ENCODE data around the gene RAET1E.
"Not testable (repeated sequence)": the region's sequence is repeated elsewhere in the genome, so short reads cannot be mapped to it uniquely, and the experiment has no call there.

The RAET1E gene

DNA sequence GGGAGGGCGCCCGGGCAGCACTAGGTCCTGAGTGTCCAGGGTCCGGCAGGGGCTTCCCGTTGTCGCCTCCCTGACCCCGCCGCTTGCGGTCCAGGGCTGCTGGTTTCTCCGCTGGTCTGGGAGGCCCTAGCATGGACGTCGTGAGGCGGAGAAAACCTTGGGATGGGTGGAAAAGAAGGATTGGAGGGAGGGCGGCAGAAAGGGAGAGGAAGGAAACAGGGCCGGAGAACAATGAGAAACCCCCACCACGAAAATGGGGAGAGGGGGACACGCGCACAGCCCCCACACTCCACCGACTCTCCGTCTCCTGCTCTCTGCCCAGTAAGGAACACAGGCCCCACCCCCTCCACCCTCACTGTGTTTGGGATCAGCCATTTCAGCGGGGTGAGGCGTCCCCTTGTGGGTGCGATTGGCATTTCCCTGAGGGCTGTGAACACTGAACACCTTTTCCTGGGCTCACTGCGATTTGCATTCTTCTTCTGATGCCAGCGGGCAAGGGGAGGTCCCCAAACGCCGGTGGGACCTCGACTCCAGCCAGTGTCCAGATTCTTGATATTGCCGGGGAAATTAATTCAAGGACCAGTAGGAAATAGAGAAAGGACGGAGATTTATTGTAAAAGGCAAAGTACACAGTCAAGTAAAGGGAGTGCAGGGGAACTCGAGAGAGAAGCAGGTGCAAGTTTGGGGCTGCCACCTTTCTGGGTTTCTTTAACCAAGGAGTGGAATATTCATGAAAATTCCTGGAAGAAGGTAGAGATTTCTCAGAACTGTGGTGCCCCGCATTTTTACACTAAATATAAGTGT, 28.3 kb upstream of the RAET1E start:
- DNase-seq = no peak

- no peak for DNase-seq
Measured at GRCh38 chr6:149925253-149925973, 27.5 kb upstream of the RAET1E start.

GRCh38 chr6:149924933-149925252, 27.0 kb upstream of the RAET1E start:
- DNase-seq = no peak

- DNase-seq = no peak
Measured at GRCh38 chr6:149924206-149924932, 26.5 kb upstream of the RAET1E start.

DNA sequence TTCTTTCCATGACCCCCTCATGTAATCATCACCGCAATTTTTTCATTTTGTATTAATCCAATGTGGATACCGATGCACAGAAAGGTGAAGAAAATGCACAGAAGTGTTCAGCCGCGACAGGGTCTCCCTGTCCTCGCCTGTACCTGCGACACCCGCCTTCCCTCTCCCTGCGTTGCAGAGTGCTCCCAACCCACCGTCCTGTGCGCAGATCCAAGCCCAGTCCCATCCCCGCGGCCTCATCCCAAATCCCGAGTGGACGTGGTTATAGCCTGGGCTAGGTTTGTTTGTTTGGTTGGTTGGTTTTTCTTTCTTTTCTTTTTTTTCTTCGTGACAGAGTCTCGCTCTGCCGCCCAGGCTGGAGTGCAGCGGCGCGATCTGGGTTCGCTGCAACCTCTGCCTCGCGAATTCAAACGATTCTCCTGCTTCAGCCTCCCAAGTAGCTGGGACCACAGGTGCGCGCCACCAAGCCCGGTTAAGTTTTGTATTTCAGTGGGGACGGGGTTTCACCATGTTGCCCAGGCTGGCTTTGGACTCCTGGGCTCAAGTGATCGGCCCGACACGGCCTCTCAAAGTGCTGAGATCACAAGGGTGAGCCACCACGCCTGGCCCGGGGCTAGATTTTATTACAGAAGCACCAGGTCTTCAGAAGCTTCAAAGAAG, 25.5 kb upstream of the RAET1E start:
- no peak for DNase-seq

DNA sequence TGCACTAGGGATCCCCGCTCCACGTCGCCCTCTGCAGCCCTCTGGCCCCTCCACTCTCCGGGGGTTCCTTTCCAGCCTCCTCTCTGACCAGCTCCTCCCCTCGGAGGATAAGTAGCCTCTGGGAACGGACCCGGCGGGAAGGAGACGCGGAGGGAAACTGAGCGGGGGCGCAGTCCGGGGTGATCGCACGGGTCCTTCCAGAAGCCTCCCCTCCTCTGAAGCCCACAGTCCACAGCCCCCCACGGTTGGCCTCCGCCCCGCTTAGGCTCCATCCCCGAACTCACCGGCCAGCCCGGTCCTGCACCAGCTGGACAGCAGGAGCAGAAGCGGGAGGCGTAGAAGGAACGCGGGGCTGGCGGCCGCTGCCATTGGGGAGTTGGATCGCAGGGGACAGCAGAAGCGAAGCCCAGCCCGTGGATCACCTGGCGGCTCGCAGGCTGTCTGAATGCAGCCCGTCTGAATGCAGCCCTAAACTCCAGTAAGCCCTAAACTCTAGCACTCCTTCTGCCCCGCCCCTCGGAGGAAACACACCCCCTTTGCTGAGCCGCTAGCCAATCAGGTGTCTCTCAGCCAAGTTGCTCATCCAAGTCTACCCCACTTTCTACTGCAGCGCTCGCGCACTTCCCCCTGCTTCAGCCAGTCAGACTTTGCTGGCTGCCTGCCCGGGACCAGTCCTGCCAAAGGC, 24.9 kb upstream of the RAET1E start, which contains the start of gene RAET1G:
RAET1G (minus strand) TSS at position 480 of the 685 bp plus-strand sequence; CDS start at position 369, 111 bp downstream.
- peak; percentile 71 for DNase-seq

- not testable (repeated sequence) for DNase-seq
Measured at GRCh38 chr6:149922091-149922490, 24.2 kb upstream of the RAET1E start.

- no peak for DNase-seq
Measured at GRCh38 chr6:149921361-149921760, 23.4 kb upstream of the RAET1E start.

DNA sequence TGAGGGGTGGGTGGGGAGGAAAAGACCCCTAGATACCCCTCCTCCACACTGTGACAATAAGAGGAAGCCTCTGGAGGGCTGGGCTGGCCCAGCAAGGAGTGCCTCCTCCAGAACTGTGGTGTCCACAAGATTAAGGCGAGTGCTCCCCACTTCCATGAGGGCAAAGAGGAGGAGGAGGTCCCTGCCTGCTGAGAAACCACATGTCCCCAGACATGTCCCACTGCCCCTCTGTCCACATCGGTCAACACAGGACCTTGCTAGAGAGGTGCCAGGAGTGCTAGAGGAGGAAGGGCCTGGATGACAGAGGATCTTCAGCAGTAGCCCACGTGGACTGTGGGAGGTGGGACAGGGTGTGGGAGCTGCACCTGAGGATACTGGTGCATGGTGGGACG, 21.9 kb upstream of the RAET1E start:
- DNase-seq = no peak

DNA sequence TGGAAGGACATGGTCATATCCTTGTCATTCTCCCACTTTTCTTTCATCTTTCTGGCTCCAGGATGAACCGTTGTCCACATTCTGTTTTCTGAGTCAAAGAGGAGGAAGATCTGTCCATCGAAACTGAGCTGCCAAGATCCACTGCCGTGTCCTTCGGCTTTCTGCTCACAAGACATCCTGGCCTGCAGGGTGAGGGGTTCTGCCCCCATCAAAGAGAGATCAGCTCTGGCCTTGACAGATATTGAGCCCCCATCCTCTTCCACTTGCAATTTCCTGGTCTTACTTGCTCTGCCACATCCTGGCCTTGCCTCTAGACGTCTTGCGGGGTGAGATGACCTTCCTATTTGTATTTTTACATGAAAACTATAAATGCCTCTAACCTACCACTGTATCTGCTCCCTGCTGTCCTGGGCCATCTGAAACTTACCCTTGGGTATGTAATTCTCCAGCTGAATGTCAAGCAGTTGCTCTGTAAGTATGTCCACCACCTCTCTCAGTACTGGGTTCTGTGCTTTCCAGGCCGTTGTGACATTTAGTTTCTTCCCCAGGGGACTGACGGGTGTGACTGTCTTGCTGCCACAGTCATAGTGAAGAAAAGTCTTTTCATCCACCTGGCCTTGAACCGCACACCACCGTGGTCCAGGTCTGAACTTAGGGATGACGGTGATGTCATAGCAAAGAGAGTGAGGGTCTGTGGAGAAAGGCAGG, 21.4 kb upstream of the RAET1E start:
- not testable (repeated sequence) for DNase-seq

DNA sequence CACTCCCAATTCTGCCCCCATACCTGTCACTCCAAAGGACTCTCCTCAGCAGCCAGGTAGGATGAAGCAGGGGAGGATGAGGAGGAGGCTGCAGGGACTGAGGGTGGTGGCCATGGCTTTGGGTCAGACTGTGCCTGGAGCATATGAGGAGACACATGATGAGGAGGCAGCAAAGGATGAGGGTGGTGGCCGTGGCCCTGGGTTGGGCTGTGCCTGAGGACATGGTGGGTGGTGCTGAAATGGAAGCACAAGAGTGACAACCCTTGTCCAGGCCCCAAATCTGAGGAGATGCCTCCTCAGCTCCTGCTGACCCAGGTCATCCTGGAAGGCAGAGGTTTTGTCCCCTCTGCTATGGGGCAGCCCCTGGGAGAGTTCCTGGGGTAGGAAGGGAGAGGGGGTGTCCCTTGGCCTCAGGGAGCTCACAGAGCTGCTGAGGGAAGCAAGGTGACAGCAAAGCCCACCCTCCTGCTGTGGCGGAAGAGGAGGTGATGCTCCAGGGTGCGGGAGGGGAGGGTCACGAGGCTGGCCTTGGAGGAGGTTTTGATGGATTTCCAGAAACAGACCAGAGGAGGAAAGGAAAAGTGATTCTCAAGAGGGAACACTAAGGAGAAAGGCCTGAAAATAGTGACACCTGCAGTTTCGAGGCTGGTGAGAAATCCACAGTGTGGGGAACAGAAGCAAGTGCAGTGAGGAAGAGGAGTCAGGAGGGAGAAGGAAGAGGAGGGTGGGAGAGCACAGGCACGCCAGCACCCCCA, 20.4 kb upstream of the RAET1E start:
- no peak for DNase-seq

DNA sequence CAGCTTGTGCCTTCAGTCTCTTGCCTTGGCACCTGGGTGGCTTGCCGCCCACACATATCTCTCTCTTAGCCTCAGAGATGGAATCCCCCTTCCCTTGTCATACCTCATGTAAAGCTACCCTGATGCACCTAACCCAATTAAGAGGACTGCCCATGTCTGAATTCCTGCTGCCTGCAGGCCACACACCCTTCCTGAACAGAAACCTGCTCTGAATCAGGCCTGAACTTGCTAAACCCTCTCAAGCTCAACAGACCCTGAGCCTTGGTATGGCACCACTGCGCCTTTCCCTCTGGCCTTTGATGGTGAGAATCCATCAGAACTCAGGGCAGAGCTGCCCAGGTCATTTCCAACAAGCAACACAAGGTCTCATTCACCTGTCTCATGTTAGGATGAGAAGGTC, 19.8 kb upstream of the RAET1E start:
- no peak for DNase-seq

GRCh38 chr6:149915970-149916865, 18.3 kb upstream of the RAET1E start:
- DNase-seq = no peak

DNA sequence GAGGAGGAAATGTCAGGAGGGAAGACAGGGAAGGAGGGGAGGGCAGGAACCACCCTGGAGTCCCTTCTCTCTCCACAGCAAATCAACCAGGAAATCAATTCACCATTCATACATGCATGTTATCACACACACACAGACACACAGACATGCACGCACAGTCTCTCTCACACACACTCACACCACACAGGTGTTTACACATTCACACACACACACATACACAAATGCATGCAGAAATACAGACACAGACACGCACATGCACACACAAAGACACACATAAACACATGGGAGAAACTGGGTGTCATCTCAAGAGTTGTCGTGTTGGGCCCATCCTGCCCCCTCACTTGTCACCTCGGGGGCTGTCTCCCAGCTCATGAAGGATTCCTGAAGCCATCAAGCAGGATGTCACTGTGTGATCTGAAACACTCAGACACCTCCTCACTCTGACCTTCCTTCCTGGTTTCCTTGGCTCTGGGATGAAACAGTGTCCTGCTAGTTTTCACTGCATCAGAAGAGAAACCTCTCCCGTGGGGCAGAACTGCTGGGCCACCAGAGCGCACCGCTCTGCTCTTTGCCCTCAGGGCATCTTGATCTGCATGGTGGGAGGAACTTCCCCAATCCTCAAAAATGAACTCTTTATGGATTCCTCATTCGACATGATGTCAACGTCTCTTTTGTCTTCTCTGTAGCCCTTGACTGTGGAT, 15.8 kb upstream of the RAET1E start:
- DNase-seq = no peak

- no peak for DNase-seq
Measured at GRCh38 chr6:149913085-149913484, 15.2 kb upstream of the RAET1E start.

DNA sequence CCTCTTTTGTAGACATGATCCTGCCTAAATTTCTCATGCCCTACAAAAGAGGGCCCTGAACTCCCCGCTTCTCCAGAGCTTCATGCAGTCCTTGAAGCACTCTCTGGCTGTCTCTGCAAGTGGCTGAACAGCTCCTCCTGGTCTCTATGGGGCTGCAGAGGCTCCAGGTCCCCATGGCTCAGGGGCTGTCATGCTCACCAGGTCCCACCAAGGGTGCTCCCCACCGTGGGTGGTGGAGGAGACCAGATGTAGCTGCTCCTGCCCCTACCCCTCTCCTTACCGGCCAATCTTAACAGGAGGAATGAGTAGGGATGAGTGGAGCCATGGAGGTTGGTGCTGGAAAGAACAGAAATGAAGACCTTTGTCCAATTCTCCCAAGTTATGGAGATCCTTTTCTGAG, 14.8 kb upstream of the RAET1E start:
- not testable (repeated sequence) for DNase-seq

DNA sequence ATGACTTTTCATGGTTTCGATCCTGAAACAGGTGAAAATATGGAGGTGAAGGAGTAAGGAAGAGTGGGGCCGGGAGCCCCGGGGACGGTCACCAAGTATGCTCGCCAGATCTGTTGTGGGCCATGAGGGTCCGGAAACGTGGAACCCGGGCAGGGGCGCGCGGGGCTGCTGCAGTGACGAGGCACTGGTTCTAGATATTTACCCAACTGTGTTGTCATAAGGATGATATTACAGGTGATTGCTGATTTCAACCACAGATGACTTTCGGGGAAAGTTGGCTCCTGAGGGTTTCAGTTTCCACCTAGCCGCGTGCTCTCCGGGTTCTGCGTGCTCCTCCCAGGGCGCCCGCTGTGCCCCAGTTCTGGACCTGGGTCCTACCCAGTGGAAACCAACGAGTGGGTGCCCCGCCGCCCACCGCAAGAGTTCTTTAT, 12.8 kb upstream of the RAET1E start:
- DNase-seq = no peak

DNA sequence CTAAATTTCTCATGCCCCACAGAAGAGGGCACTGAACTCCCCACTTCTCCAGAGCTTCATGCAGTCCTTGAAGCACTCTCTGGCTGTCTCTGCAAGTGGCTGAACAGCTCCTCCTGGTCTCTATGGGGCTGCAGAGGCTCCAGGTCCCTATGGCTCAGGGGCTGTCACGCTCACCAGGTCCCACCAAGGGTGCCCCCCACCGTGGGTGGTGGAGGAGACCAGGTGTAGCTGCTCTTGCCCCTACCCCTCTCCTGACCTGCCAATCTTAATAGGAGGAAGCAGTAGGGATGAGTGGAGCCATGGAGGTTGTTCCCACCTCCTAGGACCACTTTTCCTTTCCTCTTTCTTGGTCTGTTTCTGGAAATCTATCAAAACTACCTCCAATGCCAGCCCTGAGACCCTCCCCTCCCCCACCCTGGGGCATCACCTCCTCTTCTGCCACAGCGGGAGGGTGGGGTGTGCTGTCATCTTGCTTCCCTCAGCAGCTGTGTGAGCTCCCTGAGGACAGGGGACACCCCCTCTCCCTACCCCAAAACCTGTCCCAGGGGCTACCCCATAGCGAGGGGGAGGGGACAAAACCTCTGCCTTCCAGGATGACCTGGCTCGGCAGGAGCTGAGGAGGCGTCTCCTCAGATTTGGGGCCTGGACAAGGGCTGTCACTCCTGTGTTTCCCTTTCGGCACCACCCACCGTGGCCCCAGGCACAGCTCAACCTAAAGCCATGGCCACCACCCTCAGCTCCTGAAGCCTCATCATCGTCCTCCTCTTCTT, 12.0 kb upstream of the RAET1E start:
- no peak for DNase-seq

DNA sequence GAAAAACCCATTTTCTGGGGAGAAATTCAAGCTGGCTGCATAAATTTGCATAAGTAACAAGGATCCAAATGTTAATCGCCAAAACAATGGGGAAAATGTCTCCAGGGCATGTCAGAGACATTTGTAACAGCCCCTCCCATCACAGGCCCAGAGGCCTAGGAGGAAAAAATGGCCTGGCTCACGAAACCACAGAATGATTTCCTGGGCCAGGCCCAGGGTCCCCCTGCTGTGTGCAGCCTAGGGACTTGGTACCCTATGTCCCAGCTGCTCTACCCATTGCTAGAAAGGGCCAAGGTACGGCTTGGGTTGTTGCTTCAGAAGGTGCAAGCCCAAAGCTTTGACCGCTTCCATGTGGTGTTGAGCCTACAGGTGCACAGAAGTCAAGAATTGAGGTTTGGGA, 10.6 kb upstream of the RAET1E start:
- DNase-seq = not testable (repeated sequence)
